Body of pancreas (tissue), 4 donors: ENCODE data around the gene MED22. TPM values are rescaled to one million over a fixed set of nuclear protein-coding genes. Genes with fewer than 3 reads are reported as not detected.
A peak's percentile ranks its signal among the peaks of the same experiment; 100 is the strongest.

Experiments used
- ATAC-seq: fragments of 150-250 bp; one replicate; pipeline ENCODE4 v1.9.1; 2016
- DNase-seq, 4 donors: peaks; one replicate each; pipeline ENCODE4 v3.0.0-alpha.2; 2019
- H3K27ac ChIP-seq, 4 donors: fragments of 200-600 bp; sonication (generic); 1 replicate in 3 of 4; 2 replicates in 1 of 4; pipeline versions ENCODE4 v1.5.1 to v1.6.1; 2016 to 2019; ENCODE audit warnings: mild to moderate bottlenecking in 1 of 4, mixed read lengths in 1 of 4, moderate library complexity in 1 of 4
- H3K27me3 ChIP-seq, 2 donors: fragments of 200-600 bp; sonication (generic); one replicate each; pipeline ENCODE4 v1.6.0; 2016; ENCODE audit warnings: mild to moderate bottlenecking in 1 of 2
- H3K36me3 ChIP-seq, 2 donors: fragments of 200-600 bp; sonication (generic); replicated peaks in 1 of 2; 2 replicates each; pipeline ENCODE4 v1.5.1; 2016; ENCODE audit warnings: low read depth in 2 of 2; ENCODE audit not compliant: insufficient read depth in 1 of 2
- H3K4me1 ChIP-seq: fragments of 200-600 bp; sonication (generic); one replicate; pipeline ENCODE4 v1.6.0; 2016
- H3K4me3 ChIP-seq, 2 donors: fragments of 200-600 bp; sonication (generic); 1 replicate in 1 of 2; 2 replicates in 1 of 2; pipeline ENCODE4 v1.5.1; 2016 to 2019
- H3K9me3 ChIP-seq, 3 donors: fragments of 200-600 bp; sonication (generic); 1 replicate in 2 of 3; 2 replicates in 1 of 3; pipeline ENCODE4 v1.5.1; 2016
- POLR2A ChIP-seq, 3 donors: fragments of 450-650 bp; IDR thresholded peaks; one replicate each; pipeline ENCODE4 v1.6.1; 2016; ENCODE audit warnings: antibody characterized with exemption in 3 of 3, mild to moderate bottlenecking in 2 of 3
- WGBS, 2 donors: methylation state at CpG; one replicate each; pipeline ENCODE4 v1.1.5; 2017; 5-methylcytosine and 5-hydroxymethylcytosine counted together
- intact Hi-C: fragments of 100-400 bp; cut with DNase I; formaldehyde crosslinking; loops from one replicate; pipeline ENCODE4 v1.15.1; 2023
- total RNA-seq, 2 donors: library from RNA; depleted of rRNA; stranded (reverse); fragments of >200 nt; gene quantifications; one replicate each; pipeline ENCODE4 v1.1.0, GENCODE V29; 2016
- TF ChIP-seq, protein P1 (sequence below), 7 experiments: fragments of 450-650 bp in 4 of 7; fragments of 200-600 bp in 3 of 7; sonication (generic) in 3 of 7; IDR thresholded peaks; one replicate each; pipeline ENCODE4 v1.5.1; 2016 to 2019; ENCODE audit warnings: antibody characterized with exemption in 7 of 7

Gene MED22
- total RNA-seq, 2 donors from 2014 or later = 15.8 to 16.3 TPM

- intact Hi-C loops = loop anchor here (5.0 kb wide), 1 partner anchor 48 kb away; the partner anchor contains the start of gene ADAMTS13
- Histone ChIP-seq H3K9me3 (no peaks in the 10 kb centered on the region), H3K27ac (peak overlapping the region; percentile 90 to 98 (median 98)), H3K4me3 (peak overlapping the region; percentile 77 to 87), H3K4me1 (peaks cover 60% of the 10 kb centered on the region), H3K36me3 (no peaks in the 10 kb centered on the region), H3K27me3 (no peaks in the 10 kb centered on the region)
- no peak for ATAC-seq
- 7 to 10% methylated on average over 12 of the region's 12 CpGs for WGBS, 2 donors
- TF ChIP-seq, protein P1, sequence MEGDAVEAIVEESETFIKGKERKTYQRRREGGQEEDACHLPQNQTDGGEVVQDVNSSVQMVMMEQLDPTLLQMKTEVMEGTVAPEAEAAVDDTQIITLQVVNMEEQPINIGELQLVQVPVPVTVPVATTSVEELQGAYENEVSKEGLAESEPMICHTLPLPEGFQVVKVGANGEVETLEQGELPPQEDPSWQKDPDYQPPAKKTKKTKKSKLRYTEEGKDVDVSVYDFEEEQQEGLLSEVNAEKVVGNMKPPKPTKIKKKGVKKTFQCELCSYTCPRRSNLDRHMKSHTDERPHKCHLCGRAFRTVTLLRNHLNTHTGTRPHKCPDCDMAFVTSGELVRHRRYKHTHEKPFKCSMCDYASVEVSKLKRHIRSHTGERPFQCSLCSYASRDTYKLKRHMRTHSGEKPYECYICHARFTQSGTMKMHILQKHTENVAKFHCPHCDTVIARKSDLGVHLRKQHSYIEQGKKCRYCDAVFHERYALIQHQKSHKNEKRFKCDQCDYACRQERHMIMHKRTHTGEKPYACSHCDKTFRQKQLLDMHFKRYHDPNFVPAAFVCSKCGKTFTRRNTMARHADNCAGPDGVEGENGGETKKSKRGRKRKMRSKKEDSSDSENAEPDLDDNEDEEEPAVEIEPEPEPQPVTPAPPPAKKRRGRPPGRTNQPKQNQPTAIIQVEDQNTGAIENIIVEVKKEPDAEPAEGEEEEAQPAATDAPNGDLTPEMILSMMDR (IDR thresholded peaks at IDR 0.05) = no peak
- no peak for TF ChIP-seq POLR2A (IDR thresholded peaks at IDR 0.05)
- no peak for DNase-seq
These were observed 26.7 kb upstream of the MED22 start for GRCh38 chr9:133374612-133375115.

DNA sequence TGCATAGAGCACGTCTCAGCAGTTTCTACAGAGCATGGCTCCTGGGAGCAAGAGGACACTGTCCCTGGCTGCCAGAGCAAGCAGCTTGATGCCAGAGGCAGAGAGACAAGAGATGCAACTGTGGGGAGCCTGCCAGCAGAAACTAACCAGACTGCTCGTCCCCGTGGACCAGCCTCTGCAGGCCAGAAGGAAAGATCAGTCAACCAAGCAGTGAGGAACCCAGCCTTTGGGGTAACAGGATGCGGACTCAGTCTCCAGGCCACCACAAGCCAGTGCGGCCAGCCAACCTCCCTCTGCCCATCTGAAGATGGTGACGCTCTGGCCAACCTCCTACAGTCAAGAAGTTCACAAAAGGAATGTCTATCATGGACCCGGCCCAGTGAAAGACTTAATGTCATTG, 24.2 kb upstream of the MED22 start:
- ATAC-seq (no peak), DNase-seq (peak in 2 of 4 donors; percentile 33 to 38)
- 55 to 59% methylated on average over 7 of the region's 7 CpGs for WGBS, 2 donors
- TF ChIP-seq, protein P1 (IDR thresholded peaks at IDR 0.05) = no peak
- TF ChIP-seq POLR2A (IDR thresholded peaks at IDR 0.05) = no peak
- no peaks in the 10 kb centered on the region for H3K36me3 ChIP-seq
- peak overlapping the region in 2 of 4 donors; percentile 35 to 66 for H3K27ac ChIP-seq
- no peak overlapping the region for H3K4me3 ChIP-seq
- no peaks in the 10 kb centered on the region for H3K27me3 ChIP-seq
- H3K4me1 ChIP-seq = peaks cover 84% of the 10 kb centered on the region
- H3K9me3 ChIP-seq = no peaks in the 10 kb centered on the region
- intact Hi-C loops = loop anchor here (5.0 kb wide), 1 partner anchor 50 kb away; the partner anchor contains the start of gene ADAMTS13

- peaks cover 80% of the 10 kb centered on the region for H3K4me1 ChIP-seq
- no peak overlapping the region for H3K4me3 ChIP-seq
- peak overlapping the region in 2 of 4 donors; percentile 66 to 73 for H3K27ac ChIP-seq
- WGBS, 2 donors = 35 to 41% methylated on average over 12 of the region's 12 CpGs
- H3K9me3 ChIP-seq = no peaks in the 10 kb centered on the region
- no peak for DNase-seq
- H3K27me3 ChIP-seq = no peaks in the 10 kb centered on the region
- no peaks in the 10 kb centered on the region for H3K36me3 ChIP-seq
- no peak for ATAC-seq
- TF ChIP-seq, protein P1 (IDR thresholded peaks at IDR 0.05) = no peak
- no peak for TF ChIP-seq POLR2A (IDR thresholded peaks at IDR 0.05)
- intact Hi-C loops = loop anchor here (5.0 kb wide), 1 partner anchor 51 kb away; the partner anchor contains the start of gene ADAMTS13
These were observed 23.4 kb upstream of the MED22 start for GRCh38 chr9:133371261-133371711.

DNA sequence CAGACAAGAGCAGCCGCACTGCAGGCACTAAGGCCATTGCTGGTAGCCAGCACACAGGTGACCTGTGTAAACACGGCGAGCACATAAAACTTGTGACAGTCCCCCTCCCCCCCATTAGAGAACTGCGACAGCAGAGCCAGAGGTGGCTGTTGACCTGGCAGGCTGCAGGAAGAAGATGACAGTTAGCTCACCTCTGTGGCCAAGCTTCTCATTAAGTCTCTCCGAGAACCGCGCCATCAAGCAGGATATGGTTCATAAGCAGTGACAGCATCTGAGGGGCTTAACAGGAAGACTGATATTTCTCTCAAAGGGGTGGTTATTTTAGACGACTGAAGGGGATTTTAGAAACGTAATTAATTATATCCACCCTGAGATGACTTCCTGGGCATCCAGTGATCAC, 22.8 kb upstream of the MED22 start:
- TF ChIP-seq, protein P1 (IDR thresholded peaks at IDR 0.05) = no peak
- TF ChIP-seq POLR2A (IDR thresholded peaks at IDR 0.05) = peak in 1 of 3 donors; percentile 38
- Histone ChIP-seq H3K9me3 (no peaks in the 10 kb centered on the region), H3K27ac (peak overlapping the region in 2 of 4 donors; percentile 66 to 73), H3K27me3 (no peaks in the 10 kb centered on the region), H3K4me3 (no peak overlapping the region), H3K4me1 (peaks cover 82% of the 10 kb centered on the region), H3K36me3 (peaks cover 4 to 5% of the 10 kb centered on the region in 2 donors)
- ATAC-seq (no peak), DNase-seq (peak in 3 of 4 donors; percentile 60 to 64 (median 64))
- WGBS, 2 donors = 16 to 27% methylated on average over 5 to 9 of the region's 9 CpGs
- intact Hi-C loops = loop anchor here (5.0 kb wide), 1 partner anchor 52 kb away; the partner anchor contains the start of gene ADAMTS13
